Uterus (tissue), 2 donors: ENCODE measurements around the gene SOX1.

Source experiments
- CTCF ChIP-seq, 4 experiments: fragments of 200-600 bp in 2 of 4; fragments of 450-650 bp in 2 of 4; sonication (generic) in 2 of 4; IDR thresholded peaks; one replicate each; pipeline ENCODE4 v1.5.1; 2016 to 2019; ENCODE audit warnings: antibody characterized with exemption in 4 of 4, mild to moderate bottlenecking in 2 of 4, moderate library complexity in 1 of 4
- POLR2A ChIP-seq, 2 donors: fragments of 450-650 bp; IDR thresholded peaks; one replicate each; pipeline ENCODE4 v1.6.1; 2016; ENCODE audit warnings: antibody characterized with exemption in 2 of 2, mild to moderate bottlenecking in 1 of 2, moderate library complexity in 1 of 2

GRCh38 chr13:112117258-112117954 is 50.5 kb downstream of the SOX1 start:
- TF ChIP-seq CTCF (IDR thresholded peaks at IDR 0.05) = no peak
- TF ChIP-seq POLR2A (IDR thresholded peaks at IDR 0.05) = no peak
